HG03175 (cell line): Measurements from ENCODE around the gene SLC27A5.
A peak's percentile ranks its signal among the peaks of the same experiment; 100 is the strongest.
"Not testable (repeated sequence)": the region's sequence is repeated elsewhere in the genome, so short reads cannot be mapped to it uniquely, and the experiment has no call there.

Experiments
- ATAC-seq: cut with Tn5 transposase; IDR thresholded peaks from one replicate; pipeline ENCODE4 v1.9.1; 2021; ENCODE audit warnings: mild to moderate bottlenecking, moderate library complexity; ENCODE audit not compliant: unreplicated experiment

The SLC27A5 gene

DNA sequence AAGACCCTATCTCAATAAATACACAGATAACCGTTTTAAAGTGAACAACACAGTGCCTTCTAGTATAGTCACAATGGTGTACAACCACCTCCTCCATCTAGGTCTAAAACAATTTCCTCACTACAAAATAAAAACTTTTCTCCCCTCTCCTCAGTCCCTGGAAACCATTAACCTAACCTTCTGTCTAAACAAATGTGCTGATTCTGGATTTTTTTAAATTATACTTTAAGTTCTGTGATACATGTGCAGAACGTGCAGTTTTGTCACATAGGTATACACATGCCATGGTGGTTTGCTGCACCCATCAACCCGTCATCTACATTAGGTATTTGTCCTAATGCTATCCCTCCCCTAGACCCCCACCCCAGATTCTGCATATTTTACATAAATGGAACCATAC, 17.6 kb upstream of the SLC27A5 start:
- no peak for ATAC-seq

DNA sequence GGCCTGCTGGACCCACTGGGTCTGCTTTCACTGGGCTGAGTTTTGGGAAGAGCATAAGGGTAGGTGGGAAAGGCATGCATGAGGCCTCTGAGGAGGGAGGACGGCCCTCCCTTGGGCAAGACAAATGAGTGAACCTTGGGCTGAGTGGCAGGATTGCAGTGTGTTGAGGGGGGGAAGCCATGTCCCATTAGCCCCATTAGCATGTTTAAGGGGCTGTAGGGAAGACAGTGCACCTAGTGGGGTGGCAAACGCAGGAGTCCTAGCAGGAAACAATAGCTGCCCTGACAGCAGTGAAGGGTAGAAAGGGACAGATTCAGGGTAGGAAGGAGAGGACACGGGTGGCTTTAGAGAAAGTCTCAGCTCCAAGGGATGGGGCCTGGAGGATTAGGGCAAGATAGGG, 10.9 kb upstream of the SLC27A5 start:
- ATAC-seq, result no peak

DNA sequence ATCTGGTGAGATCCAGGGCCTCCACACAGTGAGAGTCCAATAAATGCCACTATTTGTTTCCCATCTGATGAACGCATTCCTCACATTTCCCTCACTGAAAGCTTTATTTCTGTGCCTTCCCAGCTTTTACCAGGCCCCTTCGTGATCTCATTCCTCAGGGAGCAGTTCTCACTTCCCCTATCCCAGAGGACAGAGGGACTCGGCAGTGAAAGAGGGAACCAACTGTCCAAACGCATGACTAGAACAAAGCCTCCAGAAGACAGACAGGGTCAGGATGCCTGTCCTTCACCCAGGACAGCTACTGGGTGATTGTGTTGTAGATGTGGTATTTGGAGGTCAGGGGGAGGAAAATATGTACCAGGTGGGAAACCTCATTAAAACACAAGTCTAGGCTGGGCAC, 9.9 kb upstream of the SLC27A5 start:
- no peak for ATAC-seq

DNA sequence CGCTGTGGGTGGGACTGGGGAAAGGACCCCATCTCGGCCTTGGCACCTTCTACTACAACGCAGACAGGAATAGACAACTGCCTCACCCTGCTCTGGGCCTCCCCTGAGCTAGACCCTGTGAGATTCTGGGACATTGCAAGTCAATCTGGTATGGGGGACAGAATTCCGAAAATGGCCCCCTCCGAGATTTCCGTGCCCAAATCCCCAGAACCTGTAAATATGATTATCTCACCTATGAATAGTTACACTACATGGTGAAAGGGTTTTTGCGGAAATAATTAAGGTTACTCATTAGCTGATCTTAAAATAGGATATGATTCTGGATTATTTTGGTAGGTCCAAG, 8.4 kb upstream of the SLC27A5 start:
- ATAC-seq, result no peak

DNA sequence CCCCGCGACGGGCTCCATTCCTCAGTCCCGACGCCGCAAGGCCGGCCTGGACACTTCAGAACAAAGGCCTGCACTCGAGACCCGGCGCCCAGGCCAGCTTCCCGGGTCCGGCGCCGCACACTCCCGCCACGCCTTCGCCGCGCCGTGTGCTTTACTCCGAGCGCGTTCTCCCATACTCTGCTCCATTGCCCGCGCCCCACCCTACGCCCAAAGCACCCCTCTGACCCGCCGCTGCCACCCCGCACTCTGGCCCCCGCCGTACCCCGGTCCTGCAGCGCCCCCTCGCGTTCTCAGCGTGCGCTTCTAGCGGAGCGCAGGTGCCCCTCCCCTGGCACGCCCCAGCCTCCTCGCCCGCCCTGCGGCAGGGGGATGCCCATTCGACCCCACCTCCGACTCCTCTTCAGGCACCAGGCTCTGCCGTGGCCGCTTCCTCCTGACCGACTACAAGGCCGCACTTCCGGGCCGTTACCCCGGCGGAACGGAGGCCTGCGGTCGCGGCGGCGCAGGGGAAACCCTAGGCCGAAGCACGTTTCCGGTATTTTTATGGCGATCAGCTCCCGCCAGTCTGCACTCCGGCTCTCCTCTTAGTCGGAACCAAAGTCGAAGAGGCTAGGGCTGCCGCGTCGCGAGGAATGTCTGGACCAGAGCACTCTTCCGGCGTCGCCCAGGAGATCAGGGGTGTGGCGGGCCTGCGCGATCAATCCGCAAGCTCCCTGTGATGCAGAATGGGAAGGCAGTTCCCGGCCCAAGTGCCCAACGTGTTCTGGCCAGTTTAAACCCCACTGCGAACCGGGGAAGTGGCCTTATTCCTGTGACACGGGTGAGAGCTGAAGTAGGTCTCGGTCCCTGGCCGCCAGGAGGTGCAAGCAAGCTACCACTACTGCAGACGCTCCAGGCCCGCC, 7.8 kb upstream of the SLC27A5 start, which contains the start of gene ZBTB45:
Gene ZBTB45, minus strand, starts transcription at position 456 of the 902 bp plus-strand sequence. CDS start 2,137 bp downstream, outside the sequence.
- ATAC-seq, result peak; percentile 88

DNA sequence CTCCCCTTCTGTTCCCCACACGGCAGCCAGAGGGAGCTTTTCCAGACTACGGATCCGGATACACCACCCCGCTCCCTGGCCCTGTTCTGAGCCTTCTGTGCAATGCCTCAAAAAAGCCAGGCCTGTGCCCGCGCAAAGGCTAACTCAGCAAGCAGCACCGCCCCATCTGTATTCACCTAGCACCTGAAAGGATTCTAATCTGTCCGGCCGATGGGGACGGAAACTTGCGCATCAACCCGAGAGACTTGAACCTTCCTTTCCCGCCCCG, 7.2 kb upstream of the SLC27A5 start:
- no peak for ATAC-seq

DNA sequence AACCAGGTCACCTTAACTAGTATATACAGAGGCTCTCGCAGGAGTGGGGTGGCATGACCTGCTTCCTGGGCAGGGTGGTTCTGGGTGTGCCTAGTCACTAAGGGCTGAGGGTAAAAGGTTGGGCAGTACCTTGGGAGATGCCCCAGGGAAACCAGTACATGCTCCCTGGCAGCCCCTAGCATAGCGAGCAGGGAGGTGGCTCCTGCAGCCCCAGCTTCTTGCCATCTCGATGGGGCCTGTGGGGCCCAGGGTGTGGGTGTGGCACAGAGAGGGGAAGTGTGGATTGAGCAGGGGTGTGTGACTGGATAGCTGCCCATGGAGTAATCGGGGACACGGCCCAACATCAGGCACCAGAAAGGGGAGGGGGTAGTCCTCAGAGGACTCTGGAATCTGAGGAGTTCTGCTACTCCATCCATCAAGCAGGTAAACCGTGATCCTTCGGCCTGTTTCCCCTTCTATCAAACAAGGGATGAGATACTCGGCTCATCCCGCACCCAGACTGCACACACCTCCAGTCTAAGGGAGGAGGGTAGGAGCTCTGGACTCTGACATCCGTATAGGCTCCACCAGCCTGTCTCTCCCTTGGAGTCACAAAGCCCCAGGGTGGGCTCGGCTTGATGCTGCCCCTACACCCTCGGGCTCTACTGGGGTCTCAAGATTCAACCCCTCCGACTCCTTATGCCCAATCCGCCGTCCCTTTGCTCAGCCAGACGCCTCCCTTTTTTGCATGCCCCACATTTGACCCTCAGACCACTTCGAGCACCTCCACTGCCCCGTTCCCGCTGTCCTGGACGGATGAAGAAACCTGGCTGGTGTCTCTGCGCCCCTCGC, 6.7 kb upstream of the SLC27A5 start:
- no peak for ATAC-seq

DNA sequence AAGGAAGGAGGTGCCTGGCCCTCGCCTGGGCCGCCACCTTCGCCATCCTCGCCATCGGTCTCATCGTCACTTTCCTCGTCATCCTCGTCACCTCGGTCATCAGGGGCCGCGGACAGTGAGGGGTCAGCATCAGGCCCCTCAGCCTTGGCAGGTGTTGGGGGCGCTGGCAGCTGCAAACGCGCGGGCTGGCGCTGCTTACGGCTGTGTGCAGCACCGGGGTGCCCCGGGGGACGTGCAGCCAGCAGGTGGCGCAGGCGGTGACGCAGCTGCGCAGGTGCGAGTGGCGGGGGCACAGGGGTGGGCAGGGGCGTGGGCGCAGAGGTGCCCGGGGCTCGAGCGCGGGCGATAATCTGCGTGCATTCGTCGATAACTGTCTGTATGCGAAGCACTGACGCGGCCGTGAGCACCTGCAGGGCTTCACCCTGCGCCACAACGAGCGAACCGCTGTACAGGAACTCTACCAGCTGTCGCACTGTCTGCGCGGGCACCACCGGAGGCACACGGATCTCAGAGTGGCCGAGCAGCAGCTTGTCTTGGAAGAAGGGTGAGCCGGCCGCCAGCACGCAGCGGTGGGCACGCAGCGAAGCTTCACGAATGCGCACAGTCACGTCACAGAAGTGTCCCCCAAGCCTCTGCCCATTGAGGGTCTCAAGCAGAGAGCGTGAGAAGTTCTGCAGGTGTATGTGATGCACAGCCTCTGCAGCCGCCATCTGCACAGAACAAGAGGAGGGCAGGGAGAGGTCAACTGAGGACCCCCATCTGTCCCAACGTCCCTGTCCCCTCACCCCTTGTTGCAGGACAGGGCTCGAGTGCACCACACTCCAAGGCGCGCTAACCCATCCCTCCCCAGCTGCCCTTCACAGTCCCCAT, 5.4 kb upstream of the SLC27A5 start:
- ATAC-seq, result no peak

DNA sequence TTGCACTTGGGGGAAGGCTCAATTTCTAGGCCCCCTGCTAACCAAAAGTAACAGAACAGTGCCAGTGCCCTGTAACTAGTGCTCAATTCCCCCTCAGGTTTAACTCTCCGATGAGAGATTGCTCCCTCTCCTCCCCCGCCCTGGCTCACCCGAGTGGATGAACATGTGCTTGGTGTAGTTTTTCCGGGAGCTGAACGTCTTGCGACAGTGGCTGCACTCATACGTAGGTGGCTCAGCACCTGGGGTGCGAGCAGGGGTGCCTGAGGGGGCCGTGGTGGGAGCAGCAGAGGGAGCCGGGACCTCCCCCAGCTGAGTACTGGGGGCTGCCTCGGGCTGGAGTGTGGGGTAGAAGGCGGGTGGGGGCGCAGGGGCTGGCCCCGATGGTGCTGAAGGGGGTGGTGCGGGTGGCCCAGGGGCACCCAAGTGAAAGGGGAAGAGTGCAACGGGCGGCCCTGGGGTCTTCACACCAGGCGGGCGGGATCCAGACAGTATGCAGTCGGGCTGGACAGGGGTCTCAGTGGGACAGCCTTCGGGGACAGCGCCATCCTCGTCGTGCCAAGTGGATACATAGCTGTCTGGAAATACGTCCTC, 4.5 kb upstream of the SLC27A5 start:
- no peak for ATAC-seq

DNA sequence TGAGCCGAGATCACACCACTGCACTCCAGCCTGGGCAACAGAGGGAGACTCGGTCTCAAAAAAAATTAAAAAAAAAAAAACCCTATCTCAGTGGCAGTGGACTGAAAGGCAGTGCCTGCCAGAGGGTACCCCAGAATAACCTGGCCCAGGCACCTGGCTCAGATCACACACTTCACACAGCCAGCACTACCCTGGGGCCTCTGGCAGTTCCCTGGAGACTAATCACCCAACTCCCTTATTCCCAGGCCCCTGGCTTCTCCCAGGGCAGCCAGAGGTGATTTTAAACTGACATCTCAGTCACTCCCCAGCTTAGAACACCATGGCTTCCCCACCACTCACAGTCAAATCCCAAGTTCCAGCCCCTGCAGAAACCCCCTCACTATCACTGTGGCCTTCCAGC, 3.5 kb upstream of the SLC27A5 start:
- ATAC-seq, result no peak

DNA sequence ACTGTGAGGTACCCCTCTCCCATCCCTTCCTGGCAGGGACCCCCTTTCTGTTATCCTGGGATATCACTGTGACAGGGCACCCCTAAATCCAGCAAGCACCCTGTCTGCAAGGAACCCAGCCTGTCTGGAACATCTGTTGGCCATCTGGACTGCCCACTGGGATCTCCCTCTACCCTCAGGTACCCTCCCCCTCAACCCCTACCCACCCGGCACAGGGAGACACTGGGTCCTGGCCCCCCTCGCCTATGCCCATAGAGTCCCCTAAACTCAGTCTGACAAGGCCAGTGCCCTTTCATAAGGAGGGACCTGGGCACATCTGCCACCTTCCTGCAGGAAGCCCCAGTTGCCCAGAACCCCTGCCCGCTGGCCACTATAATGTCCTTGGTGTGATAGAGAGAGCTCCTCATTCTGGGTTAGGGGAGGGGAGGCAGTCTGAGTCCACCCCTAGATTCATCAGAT, 2.8 kb upstream of the SLC27A5 start:
- no peak for ATAC-seq

DNA sequence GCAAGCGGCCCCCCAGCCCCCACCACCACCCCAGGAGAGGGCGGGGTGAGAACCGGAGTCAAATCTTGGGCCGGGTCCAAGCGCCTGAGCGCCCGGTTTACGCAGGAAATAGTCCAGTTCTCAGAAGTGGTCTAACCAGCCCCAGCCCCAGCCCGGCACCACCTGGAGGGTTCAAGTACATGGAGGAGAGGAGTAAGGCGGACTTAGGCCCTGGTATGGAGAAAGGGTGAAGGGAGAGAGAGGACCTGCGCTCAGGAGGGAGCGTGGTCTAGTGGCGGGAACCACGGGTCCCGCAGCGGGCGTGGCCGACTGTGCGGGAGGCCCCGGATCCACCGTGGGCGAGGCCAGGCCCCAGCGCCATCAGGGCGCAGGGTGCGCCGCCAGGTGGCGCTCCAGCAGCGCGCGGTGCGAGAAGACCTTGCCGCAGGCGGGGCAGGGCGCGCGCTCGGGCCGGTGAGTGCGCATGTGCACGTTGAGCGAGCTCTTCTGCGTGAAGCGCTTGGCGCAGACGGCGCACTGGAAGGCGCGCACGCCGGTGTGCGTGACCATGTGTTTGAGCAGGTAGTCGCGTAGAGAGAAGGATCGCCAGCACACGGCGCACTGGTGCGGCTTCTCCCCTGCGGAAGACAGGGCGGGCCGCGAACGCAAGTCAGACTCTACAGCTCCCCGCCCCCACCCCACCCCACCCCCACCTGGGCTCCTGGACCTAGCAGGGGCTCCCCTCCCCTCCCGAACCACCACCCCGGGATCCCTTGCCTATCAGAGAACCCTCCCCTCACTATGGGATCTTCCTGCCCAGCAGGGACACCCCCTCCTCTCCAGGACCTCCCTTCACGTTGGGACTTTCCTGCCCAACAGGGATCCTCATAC, 2.1 kb upstream of the SLC27A5 start:
- ATAC-seq, result peak; percentile 79

DNA sequence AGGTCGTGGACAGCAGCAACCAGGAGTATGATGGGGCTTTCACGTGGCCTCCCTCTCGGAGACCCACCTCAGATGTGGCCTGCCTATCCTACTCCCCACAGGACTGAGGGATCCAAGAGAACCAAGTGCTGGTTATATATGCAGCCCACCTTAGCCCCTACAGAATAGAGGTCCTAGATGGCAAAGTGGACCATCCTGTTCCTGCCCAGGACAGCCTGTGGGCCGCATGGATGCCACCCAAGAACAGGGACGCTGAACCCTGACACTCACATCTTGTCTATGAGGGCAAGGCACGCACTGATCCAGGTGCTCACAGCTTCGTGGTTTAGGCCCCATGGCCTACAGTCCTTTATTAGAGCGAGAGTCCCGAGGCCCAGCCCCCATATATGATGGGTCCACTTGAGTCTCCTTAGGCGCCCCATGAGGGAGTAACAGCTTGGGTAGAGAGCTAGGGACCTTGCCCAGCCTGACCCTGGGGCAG, 1.5 kb upstream of the SLC27A5 start:
- no peak for ATAC-seq

DNA sequence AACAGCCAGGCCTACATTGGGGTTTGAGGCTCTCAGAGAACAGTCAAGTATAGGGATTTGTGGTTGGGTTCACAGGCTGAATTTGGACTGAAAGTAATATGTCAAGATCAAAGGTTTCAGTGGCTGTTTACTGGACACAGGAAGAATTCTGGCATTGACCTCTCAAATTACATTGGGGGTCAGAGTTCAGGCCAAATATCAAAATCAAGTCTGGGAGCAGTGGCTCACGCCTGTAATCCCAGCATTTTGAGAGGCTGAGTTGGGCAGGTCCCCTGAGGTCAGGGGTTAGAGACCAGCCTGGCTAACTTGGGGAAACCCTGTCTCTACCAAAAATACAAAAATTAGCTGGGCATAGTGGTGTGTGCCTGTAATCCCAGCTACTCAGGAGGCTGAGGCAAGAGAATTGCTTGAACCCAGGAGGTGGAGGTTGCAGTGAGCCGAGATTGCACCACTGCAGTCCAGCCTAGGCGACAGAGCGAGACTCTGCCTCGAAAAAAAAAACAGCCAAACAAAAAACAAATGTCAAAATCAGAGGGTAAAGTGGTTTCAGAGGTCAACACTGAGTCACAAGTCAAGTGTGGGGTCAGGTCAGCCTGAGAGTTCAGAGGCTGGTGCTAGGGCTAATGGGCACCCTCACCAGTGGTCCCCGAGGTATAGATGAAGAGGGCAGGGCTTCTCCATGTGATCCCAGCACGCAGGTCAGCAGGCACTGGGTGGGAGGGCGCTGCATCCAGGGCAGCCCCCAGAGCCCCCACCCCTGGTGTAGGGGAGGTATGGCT, 1.5 kb downstream of the SLC27A5 start:
- no peak for ATAC-seq

DNA sequence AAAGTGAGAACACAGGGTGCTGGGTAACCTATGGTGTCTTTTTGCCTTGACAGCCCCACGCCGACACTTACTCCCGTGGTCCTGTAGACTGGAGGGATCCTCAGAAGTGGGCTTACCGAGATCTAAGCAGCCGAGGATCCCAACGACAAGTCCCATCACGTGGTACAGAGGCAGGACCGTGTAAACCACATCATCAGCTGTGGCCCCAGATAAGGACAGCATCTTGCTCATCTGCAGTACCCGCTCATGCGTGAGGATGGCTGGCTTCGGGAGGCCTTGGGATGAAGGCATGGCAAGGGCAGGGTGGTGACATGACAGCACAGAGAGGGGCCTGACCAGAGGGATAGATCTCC, 2.1 kb downstream of the SLC27A5 start:
- no peak for ATAC-seq

DNA sequence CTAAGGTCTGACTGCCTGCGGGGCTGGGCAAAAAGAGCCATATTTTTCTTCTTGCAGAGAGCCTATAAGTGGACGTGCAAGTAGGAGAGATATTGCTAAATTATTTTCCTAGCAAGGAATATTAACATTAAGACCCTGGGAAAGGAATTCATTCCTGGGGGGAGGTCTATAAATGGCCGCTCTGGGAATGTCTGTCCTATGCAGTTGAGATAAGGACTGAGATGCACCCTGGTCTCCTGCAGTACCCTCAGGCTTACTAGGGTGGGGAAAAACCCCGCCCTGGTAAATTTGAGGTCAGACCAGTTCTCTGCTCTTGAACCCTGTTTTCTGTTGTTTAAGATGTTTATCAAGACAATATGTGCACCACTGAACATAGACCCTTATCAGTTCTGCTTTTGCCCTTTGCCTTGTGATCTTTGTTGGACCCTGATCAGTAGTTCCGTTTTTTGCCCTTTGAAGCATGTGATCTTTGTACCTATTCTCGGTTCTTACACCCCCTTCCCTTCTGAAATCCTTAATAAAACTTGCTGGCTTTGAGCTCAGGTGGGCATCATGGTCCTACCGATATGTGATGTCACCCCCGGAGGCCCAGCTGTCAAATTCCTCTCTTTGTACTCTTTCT, 4.1 kb downstream of the SLC27A5 start:
- not testable (repeated sequence) for ATAC-seq

DNA sequence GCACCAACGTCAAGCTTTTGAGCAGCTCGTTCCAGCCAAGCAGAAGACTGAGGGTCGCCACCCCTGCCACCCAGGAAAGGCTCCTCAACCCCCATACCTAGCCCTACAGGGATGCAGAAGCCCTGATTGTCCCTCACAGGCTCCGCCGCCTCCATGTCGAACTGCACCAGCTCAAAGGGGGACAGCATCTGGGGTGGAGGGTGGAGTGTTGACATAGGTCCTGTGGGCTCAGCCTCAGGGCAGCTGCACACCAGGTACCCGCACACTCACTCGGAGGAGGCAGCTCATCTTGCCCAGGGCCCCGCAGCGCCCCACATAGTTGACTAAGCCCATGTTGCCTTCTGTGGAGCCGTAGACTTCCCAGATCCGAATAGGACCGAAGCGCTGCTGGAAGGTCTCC, 11.6 kb downstream of the SLC27A5 start:
- ATAC-seq, result no peak
